Measurements from ENCODE around the gene XPNPEP2. TPM values are rescaled to one million over a fixed set of nuclear protein-coding genes. Genes with fewer than 3 reads are reported as not detected.
"Not testable (repeated sequence)": the region's sequence is repeated elsewhere in the genome, so short reads cannot be mapped to it uniquely, and the experiment has no call there.

Gene XPNPEP2
- total RNA-seq, 2 donors from 2014 or later = 2.7 to 4.2 TPM

DNA sequence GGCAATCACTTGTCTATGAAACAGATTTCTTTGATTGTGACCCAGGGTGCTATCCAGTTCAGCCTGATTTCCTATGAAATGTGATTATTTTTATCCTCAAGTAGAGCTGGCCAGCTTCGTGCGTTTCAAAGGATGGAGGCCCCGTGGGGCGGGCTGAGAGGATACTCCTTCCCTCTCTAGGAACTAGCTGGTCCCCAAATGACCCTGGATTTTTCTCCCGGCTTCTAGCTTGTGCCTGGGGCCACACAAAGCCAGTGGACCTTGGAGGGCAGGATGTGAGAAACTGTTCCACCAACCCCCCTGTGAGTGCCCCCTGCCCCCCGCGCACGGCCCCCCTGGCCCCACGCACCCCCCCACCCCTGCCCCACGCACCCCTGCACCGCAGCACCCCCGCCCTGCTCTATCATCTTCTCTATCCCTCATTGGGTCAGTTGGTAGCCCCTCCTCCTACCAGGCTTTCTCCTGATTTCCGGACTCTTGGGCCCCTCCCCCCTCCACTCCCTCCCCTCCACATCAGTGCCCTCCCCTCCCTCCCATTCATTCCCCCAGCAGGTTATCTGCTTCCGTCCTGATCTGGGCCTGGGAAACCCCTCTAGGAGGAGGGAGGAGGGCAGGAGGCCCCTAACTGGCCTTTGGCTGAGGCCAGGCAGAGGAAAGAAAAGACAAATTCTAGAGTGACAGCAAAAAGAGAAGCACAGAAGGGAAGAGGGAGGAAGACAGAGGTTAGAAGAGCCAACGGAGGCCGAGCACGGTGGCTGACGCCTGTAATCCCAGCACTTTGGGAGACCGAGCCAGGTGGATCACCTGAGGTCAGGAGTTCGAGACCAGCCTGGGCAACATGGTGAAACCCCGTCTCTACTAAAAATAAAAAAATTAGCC, 3.3 kb downstream of the XPNPEP2 start:
- Histone ChIP-seq H3K36me3 (no peaks in the 10 kb centered on the region), H3K4me3 (no peak overlapping the region), H3K27me3 (replicated peaks; ENCODE audit: insufficient read depth) (no peaks in the 10 kb centered on the region), H3K9me3 (no peaks in the 10 kb centered on the region), H3K4me1 (ENCODE audit: control insufficient read depth in 1 of 2, low read depth in 2 of 2) (no peaks in the 10 kb centered on the region), H3K27ac (no peak overlapping the region)
- DNase-seq (ENCODE audit: low spot score) = no peak
- TF ChIP-seq, protein P1, sequence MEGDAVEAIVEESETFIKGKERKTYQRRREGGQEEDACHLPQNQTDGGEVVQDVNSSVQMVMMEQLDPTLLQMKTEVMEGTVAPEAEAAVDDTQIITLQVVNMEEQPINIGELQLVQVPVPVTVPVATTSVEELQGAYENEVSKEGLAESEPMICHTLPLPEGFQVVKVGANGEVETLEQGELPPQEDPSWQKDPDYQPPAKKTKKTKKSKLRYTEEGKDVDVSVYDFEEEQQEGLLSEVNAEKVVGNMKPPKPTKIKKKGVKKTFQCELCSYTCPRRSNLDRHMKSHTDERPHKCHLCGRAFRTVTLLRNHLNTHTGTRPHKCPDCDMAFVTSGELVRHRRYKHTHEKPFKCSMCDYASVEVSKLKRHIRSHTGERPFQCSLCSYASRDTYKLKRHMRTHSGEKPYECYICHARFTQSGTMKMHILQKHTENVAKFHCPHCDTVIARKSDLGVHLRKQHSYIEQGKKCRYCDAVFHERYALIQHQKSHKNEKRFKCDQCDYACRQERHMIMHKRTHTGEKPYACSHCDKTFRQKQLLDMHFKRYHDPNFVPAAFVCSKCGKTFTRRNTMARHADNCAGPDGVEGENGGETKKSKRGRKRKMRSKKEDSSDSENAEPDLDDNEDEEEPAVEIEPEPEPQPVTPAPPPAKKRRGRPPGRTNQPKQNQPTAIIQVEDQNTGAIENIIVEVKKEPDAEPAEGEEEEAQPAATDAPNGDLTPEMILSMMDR (IDR thresholded peaks at IDR 0.05) = no peak
- no peak for ATAC-seq (ENCODE audit: insufficient number of reproducible peaks, low FRiP score, low read depth)

- not testable (repeated sequence) for H3K9me3 ChIP-seq; ATAC-seq (ENCODE audit: insufficient number of reproducible peaks, low FRiP score, low read depth); H3K4me3 ChIP-seq; H3K27ac ChIP-seq; H3K27me3 ChIP-seq (replicated peaks; ENCODE audit: insufficient read depth); H3K4me1 ChIP-seq (ENCODE audit: control insufficient read depth in 1 of 2, low read depth in 2 of 2); DNase-seq (ENCODE audit: low spot score); H3K36me3 ChIP-seq
Measured at GRCh38 chrX:129742759-129743152, 4.0 kb downstream of the XPNPEP2 start.

DNA sequence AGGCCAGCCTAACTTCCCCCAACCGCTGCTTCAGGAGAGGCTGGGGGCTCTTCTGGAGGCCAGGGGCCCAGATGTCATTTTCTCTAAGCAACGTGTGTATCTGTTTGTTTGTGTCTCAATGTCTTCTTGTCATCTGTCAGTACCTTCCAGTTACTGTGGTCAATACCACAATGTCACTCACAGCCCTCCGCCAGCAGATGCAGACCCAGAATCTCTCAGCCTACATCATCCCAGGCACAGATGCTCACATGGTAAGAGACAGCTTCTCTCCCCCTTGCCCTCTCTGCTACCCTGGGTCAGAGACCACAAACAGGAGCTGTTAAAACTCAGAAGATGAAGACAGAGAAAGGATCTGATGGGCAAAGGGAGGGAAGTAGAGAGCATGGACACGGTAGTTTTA, 5.0 kb downstream of the XPNPEP2 start:
- Histone ChIP-seq H3K27me3 (replicated peaks; ENCODE audit: insufficient read depth) (no peaks in the 10 kb centered on the region), H3K9me3 (no peaks in the 10 kb centered on the region), H3K36me3 (no peaks in the 10 kb centered on the region), H3K4me3 (no peak overlapping the region), H3K27ac (no peak overlapping the region), H3K4me1 (ENCODE audit: control insufficient read depth in 1 of 2, low read depth in 2 of 2) (no peaks in the 10 kb centered on the region)
- ATAC-seq (ENCODE audit: insufficient number of reproducible peaks, low FRiP score, low read depth) = no peak
- no peak for DNase-seq (ENCODE audit: low spot score)
- TF ChIP-seq, protein P1 (IDR thresholded peaks at IDR 0.05) = no peak

- no peak overlapping the region for H3K4me3 ChIP-seq
- no peaks in the 10 kb centered on the region for H3K9me3 ChIP-seq
- no peaks in the 10 kb centered on the region for H3K27me3 ChIP-seq (replicated peaks; ENCODE audit: insufficient read depth)
- TF ChIP-seq, protein P1 (IDR thresholded peaks at IDR 0.05) = no peak
- H3K27ac ChIP-seq = no peak overlapping the region
- no peaks in the 10 kb centered on the region for H3K36me3 ChIP-seq
- no peaks in the 10 kb centered on the region for H3K4me1 ChIP-seq (ENCODE audit: control insufficient read depth in 1 of 2, low read depth in 2 of 2)
- no peak for ATAC-seq (ENCODE audit: insufficient number of reproducible peaks, low FRiP score, low read depth)
- no peak for DNase-seq (ENCODE audit: low spot score)
Measured at GRCh38 chrX:129744861-129745321, 6.1 kb downstream of the XPNPEP2 start.

DNA sequence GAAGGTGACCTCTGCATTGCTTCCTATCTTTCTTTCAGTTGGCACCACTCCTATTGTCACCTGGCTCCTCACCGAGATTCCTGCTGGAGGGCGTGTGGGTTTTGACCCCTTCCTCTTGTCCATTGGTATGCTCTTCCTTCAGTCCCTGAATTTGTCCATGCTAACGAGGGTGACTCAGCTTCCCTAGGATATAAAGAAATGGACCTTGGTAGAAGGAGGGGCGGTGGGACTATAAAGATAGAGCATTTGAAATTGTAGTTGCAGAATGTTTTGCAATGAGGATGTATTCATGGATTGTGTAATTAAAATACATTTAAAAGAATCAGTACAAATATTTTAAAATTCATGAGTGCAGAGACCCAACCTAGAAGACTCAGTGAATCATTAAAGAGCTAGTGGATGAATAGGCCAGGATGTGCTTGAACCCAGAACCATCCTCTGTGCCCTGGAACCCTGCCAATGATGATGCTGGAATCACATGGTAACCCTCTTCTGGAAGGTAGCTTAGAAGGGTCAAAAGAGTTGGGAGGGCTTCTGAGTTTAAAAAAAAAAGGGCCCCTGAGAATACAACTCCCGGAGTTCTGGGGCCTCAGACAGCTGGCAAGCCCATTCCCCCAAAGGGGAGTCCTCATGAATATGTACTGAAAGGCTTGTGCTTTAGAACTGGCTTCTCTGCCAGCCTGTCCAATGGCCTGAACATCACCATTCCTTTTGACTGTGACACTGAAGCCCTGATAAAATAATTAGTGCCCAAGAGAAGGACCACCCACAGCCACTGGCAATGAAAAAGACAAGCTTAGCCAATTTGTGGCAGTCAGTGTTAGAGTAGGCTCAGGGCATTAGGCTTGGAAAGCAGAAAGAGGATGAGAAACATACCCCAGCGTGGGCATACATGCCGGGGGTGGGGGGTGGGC, 8.0 kb downstream of the XPNPEP2 start:
- no peak for DNase-seq (ENCODE audit: low spot score)
- no peak for ATAC-seq (ENCODE audit: insufficient number of reproducible peaks, low FRiP score, low read depth)
- Histone ChIP-seq H3K9me3 (no peaks in the 10 kb centered on the region), H3K4me3 (no peak overlapping the region), H3K27me3 (replicated peaks; ENCODE audit: insufficient read depth) (no peaks in the 10 kb centered on the region), H3K4me1 (ENCODE audit: control insufficient read depth in 1 of 2, low read depth in 2 of 2) (no peaks in the 10 kb centered on the region), H3K36me3 (no peaks in the 10 kb centered on the region), H3K27ac (no peak overlapping the region)
- TF ChIP-seq, protein P1 (IDR thresholded peaks at IDR 0.05) = no peak
